Measurements from ENCODE around the gene FADD. TPM values are rescaled to one million over a fixed set of nuclear protein-coding genes. Genes with fewer than 3 reads are reported as not detected.

The FADD gene
- total RNA-seq, 1 donor = 31.2 TPM

Other genes starting within 250 kb of the FADD start
- gene ANO1, start 125.0 kb upstream of the FADD start, total RNA-seq = not detected
- gene PPFIA1, start 67.4 kb downstream of the FADD start, total RNA-seq = 30.4 TPM
- 1.3 TPM for gene CTTN, start 195.2 kb downstream of the FADD start, total RNA-seq